GM21723 (cell line): ENCODE measurements around the gene HIVEP2.

Experiments
- ATAC-seq: cut with Tn5 transposase; IDR thresholded peaks from one replicate; pipeline ENCODE4 v1.9.1; 2021; ENCODE audit warnings: mild to moderate bottlenecking, moderate library complexity; ENCODE audit not compliant: unreplicated experiment

Gene HIVEP2

GRCh38 chr6:142751452-142751851 is 193.5 kb downstream of the HIVEP2 start:
- ATAC-seq, result no peak

GRCh38 chr6:142750998-142751397 is 194.0 kb downstream of the HIVEP2 start:
- ATAC-seq, result no peak

GRCh38 chr6:142749556-142749955 is 195.4 kb downstream of the HIVEP2 start:
- no peak for ATAC-seq

GRCh38 chr6:142746524-142746923 is 198.5 kb downstream of the HIVEP2 start:
- peak; percentile 80 for ATAC-seq

GRCh38 chr6:142744836-142745235 is 200.1 kb downstream of the HIVEP2 start:
- ATAC-seq, result no peak

GRCh38 chr6:142740449-142740848 is 204.5 kb downstream of the HIVEP2 start:
- no peak for ATAC-seq

GRCh38 chr6:142738731-142739130 is 206.2 kb downstream of the HIVEP2 start:
- no peak for ATAC-seq

- ATAC-seq, result no peak
Observed at GRCh38 chr6:142738035-142738396, 207.0 kb downstream of the HIVEP2 start.

GRCh38 chr6:142737368-142738034 is 207.5 kb downstream of the HIVEP2 start:
- ATAC-seq, result no peak

GRCh38 chr6:142735204-142735603 is 209.8 kb downstream of the HIVEP2 start:
- no peak for ATAC-seq

- ATAC-seq, result no peak
Observed at GRCh38 chr6:142732790-142733189, 212.2 kb downstream of the HIVEP2 start.

- no peak for ATAC-seq
Observed at GRCh38 chr6:142731611-142732010, 213.4 kb downstream of the HIVEP2 start.

- no peak for ATAC-seq
Observed at GRCh38 chr6:142729618-142730017, 215.4 kb downstream of the HIVEP2 start.

- ATAC-seq, result no peak
Observed at GRCh38 chr6:142728910-142729481, 216.0 kb downstream of the HIVEP2 start.

- ATAC-seq, result no peak
Observed at GRCh38 chr6:142728364-142728763, 216.6 kb downstream of the HIVEP2 start.

GRCh38 chr6:142726616-142727015 is 218.4 kb downstream of the HIVEP2 start:
- no peak for ATAC-seq

GRCh38 chr6:142725024-142725770 is 219.8 kb downstream of the HIVEP2 start:
- ATAC-seq, result no peak

GRCh38 chr6:142722841-142723240 is 222.1 kb downstream of the HIVEP2 start:
- no peak for ATAC-seq

- ATAC-seq, result no peak
Observed at GRCh38 chr6:142722012-142722411, 223.0 kb downstream of the HIVEP2 start.

- ATAC-seq, result no peak
Observed at GRCh38 chr6:142721215-142721920, 223.6 kb downstream of the HIVEP2 start.

- ATAC-seq, result no peak
Observed at GRCh38 chr6:142718667-142719191, 226.2 kb downstream of the HIVEP2 start.
